Sigmoid colon (tissue), 7 donors: ENCODE measurements around the gene TRAM2. TPM values are rescaled to one million over a fixed set of nuclear protein-coding genes. Genes with fewer than 3 reads are reported as not detected.

Experiments used
- DNase-seq: peaks from one replicate; pipeline ENCODE4 v3.0.0-alpha.2; 2019
- H3K27ac ChIP-seq, 4 donors: fragments of 200-600 bp; sonication (generic); one replicate each; pipeline ENCODE4 v1.5.1; 2016 to 2019; ENCODE audit warnings: mild to moderate bottlenecking in 1 of 4
- H3K27me3 ChIP-seq, 3 donors: fragments of 200-600 bp; sonication (generic); one replicate each; pipeline ENCODE4 v1.5.1; 2019; ENCODE audit warnings: mild to moderate bottlenecking in 1 of 3
- H3K36me3 ChIP-seq, 4 donors: fragments of 200-600 bp; sonication (generic); one replicate each; pipeline ENCODE4 v1.5.1; 2016 to 2019
- H3K4me1 ChIP-seq, 4 donors: fragments of 200-600 bp; sonication (generic); one replicate each; pipeline ENCODE4 v1.5.1; 2017 to 2019
- H3K4me3 ChIP-seq, 4 donors: fragments of 200-600 bp; sonication (generic); one replicate each; pipeline ENCODE4 v1.5.1; 2017 to 2019; ENCODE audit warnings: mild to moderate bottlenecking in 2 of 4, moderate library complexity in 1 of 4
- H3K9me3 ChIP-seq, 4 donors: fragments of 200-600 bp in 3 of 4; sonication (generic) in 3 of 4; one replicate each; pipeline versions ENCODE4 v1.5.1 to v1.6.1; 2013 to 2019
- CTCF ChIP-seq, 4 experiments: fragments of 450-650 bp in 3 of 4; fragments of 200-600 bp in 1 of 4; IDR thresholded peaks; one replicate each; pipeline ENCODE4 v1.5.1; 2016 to 2019; ENCODE audit warnings: antibody characterized with exemption in 4 of 4, mild to moderate bottlenecking in 3 of 4, moderate library complexity in 2 of 4
- EP300 ChIP-seq, 4 donors: sonication (generic); formaldehyde crosslinking; IDR thresholded peaks; one replicate each; pipeline ENCODE4 v1.6.1; 2017; ENCODE audit warnings: antibody characterized with exemption in 4 of 4
- POLR2A ChIP-seq, 2 donors: fragments of 450-650 bp; IDR thresholded peaks; one replicate each; pipeline ENCODE4 v1.6.1; 2016; ENCODE audit warnings: antibody characterized with exemption in 2 of 2, mild to moderate bottlenecking in 2 of 2, moderate library complexity in 2 of 2
- POLR2AphosphoS5 ChIP-seq, 4 donors: sonication (generic); formaldehyde crosslinking; IDR thresholded peaks; one replicate each; pipeline ENCODE4 v1.6.1; 2017; ENCODE audit warnings: antibody characterized with exemption in 4 of 4
- WGBS, 2 donors: extraction: QIAGEN DNeasy Blood & Tissue Kit; methylation state at CpG; one replicate each; pipeline ENCODE4 v1.1.7; 2013; 5-methylcytosine and 5-hydroxymethylcytosine counted together
- intact Hi-C: fragments of 100-400 bp; cut with DNase I; formaldehyde crosslinking; loops from one replicate; pipeline ENCODE4 v1.15.1; 2023
- polyA plus RNA-seq, 3 donors: library from polyadenylated mRNA; stranded (reverse); fragments of 200-250 nt; gene quantifications; one replicate each; pipeline ENCODE4 v1.2.3, GENCODE V29; 2013
- total RNA-seq, 4 donors: library from RNA; depleted of rRNA; stranded (reverse); fragments of >200 nt; gene quantifications; one replicate each; pipeline ENCODE4 v1.1.0, GENCODE V29; 2016
- donor health status: healthy with polysubstance abuse.
- donor health status: Bipolar disorder and iron deficiency.
- donor health status: healthy.

The TRAM2 gene
- total and polyA plus RNA-seq, 7 donors: 1.8 to 15.0 (median 10.7) TPM

GRCh38 chr6:52572536-52572935, 4.3 kb downstream of the TRAM2 start:
- Histone ChIP-seq H3K9me3 (no peaks in the 10 kb centered on the region), H3K27me3 (no peaks in the 10 kb centered on the region), H3K27ac (peak overlapping the region; percentile 94 to 98 (median 97)), H3K4me1 (peaks cover 0 to 88% (median 80%) of the 10 kb centered on the region in 4 donors), H3K4me3 (no peak overlapping the region), H3K36me3 (no peaks in the 10 kb centered on the region)
- 96 to 97% methylated on average over 4 of the region's 4 CpGs for whole genome bisulfite sequencing, 2 donors
- TF ChIP-seq CTCF (IDR thresholded peaks at IDR 0.05) (no peak), POLR2AphosphoS5 (IDR thresholded peaks at IDR 0.05) (no peak), EP300 (IDR thresholded peaks at IDR 0.05) (no peak)
- no peak for DNase-seq
- intact Hi-C loops: loop anchor here (10.0 kb wide), 1 partner anchor 288 kb away; the partner anchor contains the start of gene MCM3

- no peaks in the 10 kb centered on the region for H3K27me3 ChIP-seq
- intact Hi-C loops: loop anchor here (10.0 kb wide), 1 partner anchor 286 kb away; the partner anchor contains the start of gene MCM3
- TF ChIP-seq EP300 (IDR thresholded peaks at IDR 0.05): no peak
- no peak for DNase-seq
- 81 to 87% methylated on average over 10 of the region's 10 CpGs for WGBS, 2 donors
- H3K4me1 ChIP-seq: peaks cover 0 to 98% (median 92%) of the 10 kb centered on the region in 4 donors
- peak overlapping the region; percentile 50 to 94 (median 68) for H3K27ac ChIP-seq
- no peaks in the 10 kb centered on the region for H3K9me3 ChIP-seq
- H3K36me3 ChIP-seq: no peaks in the 10 kb centered on the region
- no peak overlapping the region for H3K4me3 ChIP-seq
These were observed 5.6 kb downstream of the TRAM2 start for GRCh38 chr6:52571099-52571755.

- no peaks in the 10 kb centered on the region for H3K9me3 ChIP-seq
- H3K4me3 ChIP-seq: no peak overlapping the region
- H3K36me3 ChIP-seq: no peaks in the 10 kb centered on the region
- TF ChIP-seq EP300 (IDR thresholded peaks at IDR 0.05): no peak
- TF ChIP-seq POLR2AphosphoS5 (IDR thresholded peaks at IDR 0.05): peak in 2 of 4 donors; percentile 56 to 65
- no peak for TF ChIP-seq CTCF (IDR thresholded peaks at IDR 0.05)
- no peak for TF ChIP-seq POLR2A (IDR thresholded peaks at IDR 0.05)
- H3K27ac ChIP-seq: peak overlapping the region; percentile 50 to 94 (median 68)
- H3K4me1 ChIP-seq: peaks cover 0 to 95% (median 88%) of the 10 kb centered on the region in 4 donors
- DNase-seq: peak; percentile 88
- H3K27me3 ChIP-seq: no peaks in the 10 kb centered on the region
- 48 to 64% methylated on average over 8 of the region's 8 CpGs for WGBS, 2 donors
- intact Hi-C loops: loop anchor here (10.0 kb wide), 1 partner anchor 285 kb away; the partner anchor contains the start of gene MCM3
These were observed 6.6 kb downstream of the TRAM2 start for GRCh38 chr6:52570291-52570700.

- intact Hi-C loops: no loop called here
- TF ChIP-seq CTCF (IDR thresholded peaks at IDR 0.05) (no peak), POLR2A (IDR thresholded peaks at IDR 0.05) (no peak)
- H3K27ac ChIP-seq: peak overlapping the region in 3 of 4 donors; percentile 14 to 94 (median 38)
These were observed 8.5 kb downstream of the TRAM2 start for GRCh38 chr6:52568320-52568719.

GRCh38 chr6:52566853-52567279, 10.0 kb downstream of the TRAM2 start:
- H3K4me1 ChIP-seq: peaks cover 0 to 85% (median 69%) of the 10 kb centered on the region in 4 donors

More at GRCh38 chr6:52568320-52568719, 8.5 kb downstream of the TRAM2 start:
- no peaks in the 10 kb centered on the region for H3K36me3 ChIP-seq
- peaks cover 0 to 88% (median 81%) of the 10 kb centered on the region in 4 donors for H3K4me1 ChIP-seq
- no peak overlapping the region for H3K4me3 ChIP-seq
- no peaks in the 10 kb centered on the region for H3K9me3 ChIP-seq
- H3K27me3 ChIP-seq: no peaks in the 10 kb centered on the region
- WGBS, 2 donors: 87 to 92% methylated on average over 4 of the region's 4 CpGs
- DNase-seq: no peak

More at GRCh38 chr6:52566853-52567279, 10.0 kb downstream of the TRAM2 start:
- Histone ChIP-seq H3K27ac (peak overlapping the region in 3 of 4 donors; percentile 38 to 94 (median 40)), H3K9me3 (no peaks in the 10 kb centered on the region), H3K36me3 (no peaks in the 10 kb centered on the region), H3K27me3 (no peaks in the 10 kb centered on the region), H3K4me3 (no peak overlapping the region)
- no peak for DNase-seq
- 83 to 86% methylated on average over 3 of the region's 3 CpGs for WGBS, 2 donors
- TF ChIP-seq CTCF (IDR thresholded peaks at IDR 0.05): no peak
- peak in 2 of 4 donors; percentile 29 to 52 for TF ChIP-seq POLR2AphosphoS5 (IDR thresholded peaks at IDR 0.05)
- intact Hi-C loops: no loop called here
